Heart right ventricle (tissue), 16 donors: ENCODE data around the gene CZIB. TPM values are rescaled to one million over a fixed set of nuclear protein-coding genes. Genes with fewer than 3 reads are reported as not detected.
"Not testable (repeated sequence)": the region's sequence is repeated elsewhere in the genome, so short reads cannot be mapped to it uniquely, and the experiment has no call there.

Experiments used
- ATAC-seq, 8 donors: fragments of 200-7000 bp; cut with Tn5 transposase; one replicate each; pipeline ENCODE4 v1.9.1; 2020; ENCODE audit warnings: mild to moderate bottlenecking in 8 of 8, moderate library complexity in 8 of 8, moderate number of reproducible peaks in 1 of 8
- DNase-seq, 2 donors: peaks; one replicate each; pipeline ENCODE4 v3.0.0-alpha.2; 2020
- H3K27ac ChIP-seq, 10 donors: fragments of 200-600 bp; sonication (generic) in 2 of 10; one replicate each; pipeline versions ENCODE4 v1.5.0 to v1.8.0; 2020 to 2022; ENCODE audit warnings: mild to moderate bottlenecking in 3 of 10
- H3K27me3 ChIP-seq, 7 donors: fragments of 200-600 bp; one replicate each; pipeline ENCODE4 v1.8.0; 2021 to 2022; ENCODE audit warnings: mild to moderate bottlenecking in 2 of 7
- H3K36me3 ChIP-seq, 9 donors: fragments of 200-600 bp; sonication (generic) in 1 of 9; one replicate each; pipeline versions ENCODE4 v1.5.0 to v1.8.0; 2020 to 2022; ENCODE audit warnings: mild to moderate bottlenecking in 2 of 9
- H3K4me1 ChIP-seq, 9 donors: fragments of 200-600 bp; sonication (generic) in 1 of 9; one replicate each; pipeline versions ENCODE4 v1.5.0 to v1.8.0; 2020 to 2022; ENCODE audit warnings: mild to moderate bottlenecking in 4 of 9
- H3K4me3 ChIP-seq, 10 donors: fragments of 200-600 bp; sonication (generic) in 2 of 10; one replicate each; pipeline versions ENCODE4 v1.5.0 to v1.8.0; 2020 to 2022; ENCODE audit warnings: mild to moderate bottlenecking in 7 of 10, moderate library complexity in 2 of 10
- H3K9me3 ChIP-seq, 11 donors: fragments of 200-600 bp in 10 of 11; sonication (generic) in 2 of 11; one replicate each; pipeline versions ENCODE4 v1.5.0 to v1.8.0; 2013 to 2022; ENCODE audit warnings: mild to moderate bottlenecking in 2 of 11, control low read depth in 1 of 11, moderate library complexity in 1 of 11
- CTCF ChIP-seq, 9 donors: fragments of 200-600 bp; sonication (generic) in 2 of 9; IDR thresholded peaks; one replicate each; pipeline versions ENCODE4 v1.5.0 to v1.8.0; 2021 to 2022; ENCODE audit warnings: antibody characterized with exemption in 9 of 9, mild to moderate bottlenecking in 5 of 9, moderate library complexity in 1 of 9
- WGBS, 2 donors: extraction: QIAGEN DNeasy Blood & Tissue Kit; methylation state at CpG; one replicate each; pipeline ENCODE4 v1.1.7; 2013; ENCODE audit warnings: inconsistent platforms in 1 of 2; 5-methylcytosine and 5-hydroxymethylcytosine counted together
- intact Hi-C, 10 donors: fragments of 100-400 bp; cut with DNase I; formaldehyde crosslinking; loops; one replicate each; pipeline versions ENCODE4 v1.11.1 to v1.14.2; 2022
- polyA plus RNA-seq, 2 donors: library from polyadenylated mRNA; stranded (reverse); fragments of 200-250 nt; gene quantifications; one replicate each; pipeline ENCODE4 v1.2.3, GENCODE V29; 2013
- total RNA-seq, 10 donors: library from RNA; stranded (reverse); fragmentation: NEBNext Ultra II Directional in 3 of 10; extraction: Animal tissue kit (Norgen Biotek cat#: 25700) in 3 of 10; gene quantifications; one replicate each; pipeline versions ENCODE4 v1.2.1 to v1.2.4, GENCODE V29; 2021 to 2023
- donor health status: Arrhythmogenic right ventricular cardiomyopathy.
- donor health status: ischemic (EF 13 %, LVEDD 7.1; RV severe dilation, severe dysfunction).
- donor health status: healthy with polysubstance abuse.
- donor health status: DM: no; HTN: yes; CAD: no.
- donor health status: DM: no; HTN: no; CAD: no.
- donor health status: ischemic (EF 25% LVEDD 6.9; RV normal size, moderate dysfunction).
- donor health status: ischemic (EF 25% LVEDD 5.7; RV mildly dilated, moderate dysfunction).
- donor health status: healthy.
- donor health status: DM: yes; HTN: yes; CAD: no.
- donor health status: Ischemic cardiomyopathy.
- donor health status: ischemic (EF 35%, LVEDD 5.7; RV mildly dilated, moderate dysfunction).
- donor health status: nonischemic (EF 11% LVEDD 7.7; RV severe dilation, severe dysfunction).
- donor health status: DM: yes; HTN: yes; CAD: no.
- donor health status: PGD.
- donor health status: ischemic (EF 29% LVEDD 5.4; RV normal size, mild dysfunction).
- donor health status: nonischemic (EF 23%, LVEDD 6.1; RV moderate dilation, normal function).

Gene CZIB
- total and polyA plus RNA-seq, 12 donors = 41.8 to 97.3 (median 50.2) TPM

- no peak for TF ChIP-seq CTCF (IDR thresholded peaks at IDR 0.05)
- no peaks in the 10 kb centered on the region for H3K36me3 ChIP-seq
- 87 to 88% methylated on average over 4 of the region's 4 CpGs for WGBS, 2 donors
- intact Hi-C loops = loop anchor here in 7 of 10 donors (10.0 kb wide), 7 partner anchors 123 to 493 kb away; partner anchors contain the start of genes COA7 (in 3 of the 7), ECHDC2 (in 2 of the 7), SCP2 (in 2 of the 7) and PODN (in 1 of the 7)
- no peak for ATAC-seq
- H3K4me1 ChIP-seq = peaks cover 0 to 7% (median 0%) of the 10 kb centered on the region in 9 donors
- DNase-seq = no peak
- H3K27ac ChIP-seq = no peak overlapping the region
- no peak overlapping the region for H3K4me3 ChIP-seq
- peaks cover 0 to 2% (median 0%) of the 10 kb centered on the region in 7 donors for H3K27me3 ChIP-seq
- peaks cover 0 to 4% (median 0%) of the 10 kb centered on the region in 11 donors for H3K9me3 ChIP-seq
These were observed 32.3 kb downstream of the CZIB start for GRCh38 chr1:53188099-53188498.

DNA sequence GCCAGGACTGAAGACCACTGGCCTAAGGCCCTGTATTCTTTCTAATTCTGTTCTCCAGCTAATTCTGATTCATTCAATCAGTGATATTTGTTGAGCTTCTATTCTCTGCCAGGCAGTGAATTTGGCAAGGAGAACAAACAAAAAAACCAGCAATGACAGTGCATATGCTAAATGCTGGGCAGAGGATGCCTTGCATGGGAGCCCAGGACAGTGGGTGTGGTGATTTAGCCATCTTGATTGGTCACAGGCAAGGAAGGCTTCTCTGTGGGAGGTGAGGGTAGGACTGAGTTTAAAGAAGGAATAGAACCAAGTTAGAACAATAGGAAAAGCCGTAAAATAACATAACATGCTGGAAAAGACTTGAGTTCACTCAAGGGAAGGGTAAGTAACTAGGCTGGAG is 33.0 kb downstream of the CZIB start:
- 84 to 90% methylated on average over 1 of the region's 1 CpG for WGBS, 2 donors
- DNase-seq (no peak), ATAC-seq (no peak)
- H3K4me3 ChIP-seq = no peak overlapping the region
- peaks cover 0 to 2% (median 0%) of the 10 kb centered on the region in 7 donors for H3K27me3 ChIP-seq
- H3K27ac ChIP-seq = no peak overlapping the region
- no peaks in the 10 kb centered on the region for H3K36me3 ChIP-seq
- peaks cover 0 to 13% (median 0%) of the 10 kb centered on the region in 9 donors for H3K4me1 ChIP-seq
- TF ChIP-seq CTCF (IDR thresholded peaks at IDR 0.05) = no peak
- peaks cover 0 to 4% (median 0%) of the 10 kb centered on the region in 11 donors for H3K9me3 ChIP-seq
- intact Hi-C loops = loop anchor here in 7 of 10 donors (10.0 kb wide), 7 partner anchors 123 to 493 kb away; partner anchors contain the start of genes COA7 (in 3 of the 7), ECHDC2 (in 2 of the 7), SCP2 (in 2 of the 7) and PODN (in 1 of the 7)

- ATAC-seq (no peak), DNase-seq (no peak)
- H3K4me3 ChIP-seq = no peak overlapping the region
- peaks cover 0 to 4% (median 0%) of the 10 kb centered on the region in 11 donors for H3K9me3 ChIP-seq
- H3K27me3 ChIP-seq = peaks cover 0 to 2% (median 0%) of the 10 kb centered on the region in 7 donors
- H3K27ac ChIP-seq = no peak overlapping the region
- H3K4me1 ChIP-seq = peaks cover 0 to 19% (median 4%) of the 10 kb centered on the region in 9 donors
- intact Hi-C loops = loop anchor here in 7 of 10 donors (10.0 kb wide), 7 partner anchors 122 to 492 kb away; partner anchors contain the start of genes COA7 (in 3 of the 7), ECHDC2 (in 2 of the 7), SCP2 (in 2 of the 7) and PODN (in 1 of the 7)
- TF ChIP-seq CTCF (IDR thresholded peaks at IDR 0.05) = no peak
- no peaks in the 10 kb centered on the region for H3K36me3 ChIP-seq
- WGBS, 2 donors = 77 to 80% methylated on average over 3 of the region's 3 CpGs
These were observed 33.9 kb downstream of the CZIB start for GRCh38 chr1:53186533-53186932.

- H3K27me3 ChIP-seq, H3K36me3 ChIP-seq, H3K9me3 ChIP-seq, H3K4me3 ChIP-seq, ATAC-seq, H3K27ac ChIP-seq, DNase-seq: not testable (repeated sequence)
- peaks cover 0 to 19% (median 4%) of the 10 kb centered on the region in 9 donors for H3K4me1 ChIP-seq
- intact Hi-C loops = loop anchor here in 7 of 10 donors (2.0 to 10.0 kb wide), 8 partner anchors 121 to 491 kb away; partner anchors contain the start of genes COA7 (in 3 of the 7), ECHDC2 (in 2 of the 7), SCP2 (in 2 of the 7) and PODN (in 1 of the 7)
- 79 to 80% methylated on average over 2 of the region's 2 CpGs for WGBS, 2 donors
- peak in 5 of 9 donors; percentile 14 to 42 (median 20) for TF ChIP-seq CTCF (IDR thresholded peaks at IDR 0.05)
These were observed 34.5 kb downstream of the CZIB start for GRCh38 chr1:53185955-53186297.
